ENCODE data around the gene LSM12.
"Not testable (repeated sequence)": the region's sequence is repeated elsewhere in the genome, so short reads cannot be mapped to it uniquely, and the experiment has no call there.

Gene LSM12

GRCh38 chr17:44022246-44022645 is 44.2 kb downstream of the LSM12 start:
- Histone ChIP-seq H3K79me2 (ENCODE audit: insufficient read depth, low read length) (no peaks in the 10 kb centered on the region), H3K9me3 (ENCODE audit: low read length) (no peaks in the 10 kb centered on the region), H2AFZ (ENCODE audit: low read length) (no peak overlapping the region), H3K4me2 (ENCODE audit: low read length) (no peak overlapping the region), H4K20me1 (ENCODE audit: insufficient read depth, low read length) (no peaks in the 10 kb centered on the region), H3K36me3 (ENCODE audit: insufficient read depth, low read length) (no peaks in the 10 kb centered on the region), H3K27ac (ENCODE audit: low read depth, low read length, poor library complexity, severe bottlenecking) (no peak overlapping the region), H3F3A (ENCODE audit: insufficient read depth, low read length) (no peaks in the 10 kb centered on the region), H3K4me3 (ENCODE audit: low read depth, low read length, poor library complexity, severe bottlenecking) (no peak overlapping the region), H3K9me2 (ENCODE audit: low read depth, low read length) (no peaks in the 10 kb centered on the region), H3K27me3 (ENCODE audit: insufficient read depth, low read length) (no peaks in the 10 kb centered on the region), H3K4me1 (ENCODE audit: insufficient read depth, low read length, severe bottlenecking) (no peaks in the 10 kb centered on the region), H3K9ac (ENCODE audit: low read length) (no peak overlapping the region)
- TF ChIP-seq, protein P1, sequence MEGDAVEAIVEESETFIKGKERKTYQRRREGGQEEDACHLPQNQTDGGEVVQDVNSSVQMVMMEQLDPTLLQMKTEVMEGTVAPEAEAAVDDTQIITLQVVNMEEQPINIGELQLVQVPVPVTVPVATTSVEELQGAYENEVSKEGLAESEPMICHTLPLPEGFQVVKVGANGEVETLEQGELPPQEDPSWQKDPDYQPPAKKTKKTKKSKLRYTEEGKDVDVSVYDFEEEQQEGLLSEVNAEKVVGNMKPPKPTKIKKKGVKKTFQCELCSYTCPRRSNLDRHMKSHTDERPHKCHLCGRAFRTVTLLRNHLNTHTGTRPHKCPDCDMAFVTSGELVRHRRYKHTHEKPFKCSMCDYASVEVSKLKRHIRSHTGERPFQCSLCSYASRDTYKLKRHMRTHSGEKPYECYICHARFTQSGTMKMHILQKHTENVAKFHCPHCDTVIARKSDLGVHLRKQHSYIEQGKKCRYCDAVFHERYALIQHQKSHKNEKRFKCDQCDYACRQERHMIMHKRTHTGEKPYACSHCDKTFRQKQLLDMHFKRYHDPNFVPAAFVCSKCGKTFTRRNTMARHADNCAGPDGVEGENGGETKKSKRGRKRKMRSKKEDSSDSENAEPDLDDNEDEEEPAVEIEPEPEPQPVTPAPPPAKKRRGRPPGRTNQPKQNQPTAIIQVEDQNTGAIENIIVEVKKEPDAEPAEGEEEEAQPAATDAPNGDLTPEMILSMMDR (IDR thresholded peaks at IDR 0.05; ENCODE audit: low read length): no peak
- no peak for TF ChIP-seq EZH2 (IDR thresholded peaks at IDR 0.05; ENCODE audit: borderline replicate concordance, low read length)

DNA sequence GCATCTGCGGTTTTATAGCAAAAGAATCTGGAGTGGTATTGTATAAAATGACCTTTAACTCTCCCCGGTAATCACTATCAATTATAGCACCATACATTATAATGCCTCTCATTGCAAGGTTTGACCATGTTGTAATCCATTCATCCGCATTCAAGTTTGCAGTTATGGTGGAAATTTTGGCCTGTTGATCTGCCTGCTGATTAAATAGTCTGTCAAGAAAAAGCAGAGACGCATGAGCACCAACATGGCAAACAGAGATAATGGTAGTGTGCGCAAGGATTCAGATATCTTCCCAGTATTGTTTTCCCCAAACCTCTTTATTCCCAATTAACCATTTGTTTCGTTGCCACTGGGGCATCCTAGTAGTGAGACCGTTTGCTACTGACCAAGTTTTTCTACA is 45.2 kb downstream of the LSM12 start:
- not testable (repeated sequence) for H4K20me1 ChIP-seq (ENCODE audit: insufficient read depth, low read length)

DNA sequence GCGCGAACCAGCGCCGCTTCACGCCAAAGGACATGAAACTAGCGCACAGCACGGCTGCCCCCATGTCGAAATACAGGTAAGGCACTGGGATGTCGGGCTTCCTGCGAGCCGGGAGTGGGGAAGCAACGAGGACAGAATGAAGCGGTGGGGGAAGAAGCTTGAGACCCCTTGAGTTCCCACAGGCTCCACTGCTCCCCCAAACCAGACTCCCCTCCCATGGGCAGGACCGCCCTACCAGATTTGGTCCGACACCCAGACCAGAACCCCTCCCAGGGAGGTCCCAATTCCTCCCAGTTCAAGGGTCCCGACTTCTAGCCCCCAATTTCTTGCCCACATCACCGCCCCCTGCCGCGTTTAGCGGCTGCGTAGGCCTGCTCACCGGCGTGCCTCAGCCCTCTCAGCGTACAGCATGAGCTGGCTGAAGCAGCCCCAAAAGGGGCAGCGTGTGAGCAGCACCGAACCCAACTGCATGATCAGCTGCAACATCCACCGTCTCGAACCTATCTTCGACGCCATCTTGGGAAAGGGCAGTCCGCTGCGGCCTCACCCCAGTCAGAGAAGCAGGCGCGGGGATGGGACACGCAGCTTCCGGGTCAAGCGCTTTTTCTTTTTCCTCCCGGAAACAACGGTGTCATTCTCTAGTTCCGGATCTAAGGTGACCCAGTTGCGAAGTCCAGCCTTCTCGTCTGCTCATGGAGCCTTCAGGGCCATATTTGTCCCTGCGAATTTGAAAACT is 51.9 kb downstream of the LSM12 start, which contains the start of gene TMEM101:
Gene TMEM101, minus strand, starts transcription at position 527 of the 736 bp plus-strand sequence. Its CDS starts 11 bp downstream, at position 516.
- TF ChIP-seq EZH2 (IDR thresholded peaks at IDR 0.05; ENCODE audit: borderline replicate concordance, low read length): no peak
- TF ChIP-seq, protein P1 (IDR thresholded peaks at IDR 0.05; ENCODE audit: low read length): no peak
- Histone ChIP-seq H2AFZ (ENCODE audit: low read length) (peak within 1 kb of the TSS; percentile 88), H3K27me3 (ENCODE audit: insufficient read depth, low read length) (no peaks in the 10 kb centered on the region)

More for the DNA sequence above, 45.2 kb downstream of the LSM12 start:
- not testable (repeated sequence) for H3K9me2 ChIP-seq (ENCODE audit: low read depth, low read length); H3K9me3 ChIP-seq (ENCODE audit: low read length); H3K79me2 ChIP-seq (ENCODE audit: insufficient read depth, low read length); H2AFZ ChIP-seq (ENCODE audit: low read length); H3K4me3 ChIP-seq (ENCODE audit: low read depth, low read length, poor library complexity, severe bottlenecking); H3K27me3 ChIP-seq (ENCODE audit: insufficient read depth, low read length); H3K36me3 ChIP-seq (ENCODE audit: insufficient read depth, low read length); H3F3A ChIP-seq (ENCODE audit: insufficient read depth, low read length); H3K27ac ChIP-seq (ENCODE audit: low read depth, low read length, poor library complexity, severe bottlenecking); H3K4me1 ChIP-seq (ENCODE audit: insufficient read depth, low read length, severe bottlenecking); H3K9ac ChIP-seq (ENCODE audit: low read length); H3K4me2 ChIP-seq (ENCODE audit: low read length)

GRCh38 chr17:44014133-44014436 is 52.4 kb downstream of the LSM12 start:
- H3K27ac ChIP-seq (ENCODE audit: low read depth, low read length, poor library complexity, severe bottlenecking): peak overlapping the region; percentile 45
- TF ChIP-seq EZH2 (IDR thresholded peaks at IDR 0.05; ENCODE audit: borderline replicate concordance, low read length): no peak
- TF ChIP-seq, protein P1 (IDR thresholded peaks at IDR 0.05; ENCODE audit: low read length): no peak
- no peaks in the 10 kb centered on the region for H3F3A ChIP-seq (ENCODE audit: insufficient read depth, low read length)
- H3K9me3 ChIP-seq (ENCODE audit: low read length): no peaks in the 10 kb centered on the region
- peak overlapping the region; percentile 96 for H3K4me3 ChIP-seq (ENCODE audit: low read depth, low read length, poor library complexity, severe bottlenecking)
- H4K20me1 ChIP-seq (ENCODE audit: insufficient read depth, low read length): no peaks in the 10 kb centered on the region
- H3K9ac ChIP-seq (ENCODE audit: low read length): peak overlapping the region; percentile 97
- peak overlapping the region; percentile 91 for H3K4me2 ChIP-seq (ENCODE audit: low read length)
- H3K79me2 ChIP-seq (ENCODE audit: insufficient read depth, low read length): no peaks in the 10 kb centered on the region
- H3K36me3 ChIP-seq (ENCODE audit: insufficient read depth, low read length): no peaks in the 10 kb centered on the region
- no peaks in the 10 kb centered on the region for H3K9me2 ChIP-seq (ENCODE audit: low read depth, low read length)
- H3K4me1 ChIP-seq (ENCODE audit: insufficient read depth, low read length, severe bottlenecking): peaks cover 15% of the 10 kb centered on the region
- H2AFZ ChIP-seq (ENCODE audit: low read length): no peak overlapping the region
- no peaks in the 10 kb centered on the region for H3K27me3 ChIP-seq (ENCODE audit: insufficient read depth, low read length)

More for the DNA sequence above, 51.9 kb downstream of the LSM12 start, which contains the start of gene TMEM101:
- no peaks in the 10 kb centered on the region for H3K79me2 ChIP-seq (ENCODE audit: insufficient read depth, low read length)
- peak within 1 kb of the TSS; percentile 96 for H3K4me3 ChIP-seq (ENCODE audit: low read depth, low read length, poor library complexity, severe bottlenecking)
- peaks cover 15% of the 10 kb centered on the region for H3K4me1 ChIP-seq (ENCODE audit: insufficient read depth, low read length, severe bottlenecking)
- H3K4me2 ChIP-seq (ENCODE audit: low read length): peak within 1 kb of the TSS; percentile 91
- H3K9ac ChIP-seq (ENCODE audit: low read length): peak within 1 kb of the TSS; percentile 97
- no peaks in the 10 kb centered on the region for H3F3A ChIP-seq (ENCODE audit: insufficient read depth, low read length)
- H3K27ac ChIP-seq (ENCODE audit: low read depth, low read length, poor library complexity, severe bottlenecking): peak within 1 kb of the TSS; percentile 45
- H3K36me3 ChIP-seq (ENCODE audit: insufficient read depth, low read length): no peaks in the 10 kb centered on the region
- no peaks in the 10 kb centered on the region for H3K9me2 ChIP-seq (ENCODE audit: low read depth, low read length)
- no peaks in the 10 kb centered on the region for H3K9me3 ChIP-seq (ENCODE audit: low read length)
- no peaks in the 10 kb centered on the region for H4K20me1 ChIP-seq (ENCODE audit: insufficient read depth, low read length)

Data from OCI-LY1 (cell line).